ENCODE results near the gene ERBB2. TPM values are rescaled to one million over a fixed set of nuclear protein-coding genes. Genes with fewer than 3 reads are reported as not detected.

The ERBB2 gene
- total and polyA plus RNA-seq, 9 of the 15 experiments (the other 6 are each of a cell fraction or from before 2014, with no cell fraction given), result 0.74 to 5.6 (median 3.3) TPM

GRCh38 chr17:39711851-39712250 is 12.0 kb downstream of the ERBB2 start (continued):
- TF ChIP-seq CTCFL (IDR thresholded peaks at IDR 0.05; ENCODE audit: borderline replicate concordance, insufficient read depth, low read depth, low read length, poor library complexity, severe bottlenecking) (no peak), ZNF23 (CRISPR knock-in tag; IDR thresholded peaks at IDR 0.05) (no peak), SOX6 (IDR thresholded peaks at IDR 0.05) (no peak), HMG20B (CRISPR knock-in tag; IDR thresholded peaks at IDR 0.05) (no peak), SRSF7 (optimal IDR thresholded peaks at IDR 0.05; ENCODE audit: low read depth, low read length) (no peak), ZNF224 (CRISPR knock-in tag; IDR thresholded peaks at IDR 0.05) (no peak), MTA2 (IDR thresholded peaks at IDR 0.05; ENCODE audit: low read depth) (no peak), CEBPB (tag; IDR thresholded peaks at IDR 0.05) (no peak)

DNA sequence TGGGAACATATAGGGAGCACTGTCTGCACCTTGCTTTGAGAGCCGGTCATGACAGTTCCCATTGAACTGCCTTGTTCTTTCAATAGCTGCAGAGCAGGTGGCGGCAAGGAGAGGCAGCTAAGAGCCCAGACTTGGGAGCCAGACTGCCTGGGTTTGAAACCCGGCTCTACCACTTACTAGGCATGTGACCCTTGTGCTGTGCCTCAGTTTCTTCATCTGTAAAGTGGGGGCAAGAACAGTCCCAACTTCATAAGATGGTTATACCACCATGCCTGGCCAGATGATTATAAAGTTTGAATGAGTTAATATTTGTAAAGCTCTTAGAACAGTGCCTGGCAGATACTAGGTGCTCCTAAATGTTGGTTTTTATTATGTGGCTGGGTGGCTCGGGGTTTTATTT is 14.4 kb downstream of the ERBB2 start:
- no peak for ATAC-seq
- BruUV-seq (replicated peaks), result no TSS peak

More for the DNA sequence above, 14.4 kb downstream of the ERBB2 start:
- no peak overlapping the region for H3K27ac ChIP-seq (ENCODE audit: extremely low read depth, low read depth, low read length)
- no peak overlapping the region for H3K9ac ChIP-seq (ENCODE audit: insufficient read depth in 1 of 2, low read depth in 2 of 2, low read length in 2 of 2)
- ChIA-PET POLR2A (no interaction called here), CTCF (ENCODE audit: low intra/inter-chr PET ratio) (no interaction called here)
- DNase-seq (ENCODE audit: extremely low read depth in 1 of 4, low spot score in 3 of 4), result no peak
- H3K9me1 ChIP-seq (ENCODE audit: control insufficient read depth, insufficient read depth, low read length), result no peaks in the 10 kb centered on the region
- no peaks in the 10 kb centered on the region for H3K9me3 ChIP-seq (replicated peaks; ENCODE audit: control insufficient read depth, insufficient read depth, low read depth, low read length)
- no peak overlapping the region for H3K4me3 ChIP-seq
- no peaks in the 10 kb centered on the region for H3K36me3 ChIP-seq (ENCODE audit: control insufficient read depth, insufficient read depth, low read length)
- H3K4me1 ChIP-seq (replicated peaks in 1 of 2; ENCODE audit: control insufficient read depth in 2 of 2, insufficient read depth in 2 of 2, low read length in 2 of 2), result peaks cover 0 to 23% of the 10 kb centered on the region in 2 experiments; a peak in 2 of 5 replicates
- H3K27me3 ChIP-seq (ENCODE audit: control insufficient read depth in 2 of 2, insufficient read depth in 2 of 2, low read length in 2 of 2), result 0 out of 5 replicates have a peak, but pooled peaks cover 0 to 5% of the 10 kb centered on the region in 2 experiments
- H4K20me1 ChIP-seq (replicated peaks; ENCODE audit: control insufficient read depth, insufficient read depth, low read length), result no peaks in the 10 kb centered on the region
- H2AFZ ChIP-seq (ENCODE audit: low read depth, low read length), result no peak overlapping the region
- H3K79me2 ChIP-seq (ENCODE audit: control insufficient read depth, insufficient read depth, low read length), result no peaks in the 10 kb centered on the region
- H3K4me2 ChIP-seq (ENCODE audit: insufficient read depth, low read length), result no peak overlapping the region
- in situ Hi-C loops (cut with MboI) (no loop called here), intact Hi-C loops (cut with micrococcal nuclease) (no loop called here)
- FAIRE-seq, result no peak
- 23% methylated on average over 4 of the region's 4 CpGs for WGBS (ENCODE audit: insufficient coverage, low coverage, missing lambda C conversion rate)
- TF ChIP-seq SETDB1 (IDR thresholded peaks at IDR 0.05; ENCODE audit: low read length), result no peak
- TF ChIP-seq, protein P1, sequence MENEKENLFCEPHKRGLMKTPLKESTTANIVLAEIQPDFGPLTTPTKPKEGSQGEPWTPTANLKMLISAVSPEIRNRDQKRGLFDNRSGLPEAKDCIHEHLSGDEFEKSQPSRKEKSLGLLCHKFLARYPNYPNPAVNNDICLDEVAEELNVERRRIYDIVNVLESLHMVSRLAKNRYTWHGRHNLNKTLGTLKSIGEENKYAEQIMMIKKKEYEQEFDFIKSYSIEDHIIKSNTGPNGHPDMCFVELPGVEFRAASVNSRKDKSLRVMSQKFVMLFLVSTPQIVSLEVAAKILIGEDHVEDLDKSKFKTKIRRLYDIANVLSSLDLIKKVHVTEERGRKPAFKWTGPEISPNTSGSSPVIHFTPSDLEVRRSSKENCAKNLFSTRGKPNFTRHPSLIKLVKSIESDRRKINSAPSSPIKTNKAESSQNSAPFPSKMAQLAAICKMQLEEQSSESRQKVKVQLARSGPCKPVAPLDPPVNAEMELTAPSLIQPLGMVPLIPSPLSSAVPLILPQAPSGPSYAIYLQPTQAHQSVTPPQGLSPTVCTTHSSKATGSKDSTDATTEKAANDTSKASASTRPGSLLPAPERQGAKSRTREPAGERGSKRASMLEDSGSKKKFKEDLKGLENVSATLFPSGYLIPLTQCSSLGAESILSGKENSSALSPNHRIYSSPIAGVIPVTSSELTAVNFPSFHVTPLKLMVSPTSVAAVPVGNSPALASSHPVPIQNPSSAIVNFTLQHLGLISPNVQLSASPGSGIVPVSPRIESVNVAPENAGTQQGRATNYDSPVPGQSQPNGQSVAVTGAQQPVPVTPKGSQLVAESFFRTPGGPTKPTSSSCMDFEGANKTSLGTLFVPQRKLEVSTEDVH (IDR thresholded peaks at IDR 0.05; ENCODE audit: low read depth, partially characterized antibody), result no peak
- no peak for TF ChIP-seq NCOA1 (IDR thresholded peaks at IDR 0.05; ENCODE audit: low read depth)
- TF ChIP-seq RBM25 (IDR thresholded peaks at IDR 0.05; ENCODE audit: low read depth, low read length, severe bottlenecking), result peak; percentile 61
- TF ChIP-seq XRCC4 (IDR thresholded peaks at IDR 0.05; ENCODE audit: extremely low read depth, insufficient read depth, insufficient read length), result no peak
- TF ChIP-seq BCOR (IDR thresholded peaks at IDR 0.05), result peak; percentile 62; the same call in 1 of the 2 replicates
- TF ChIP-seq ADNP (tag; IDR thresholded peaks at IDR 0.05), result peak; percentile 28; the same call in 1 of the 2 replicates
- 0 out of 2 replicates have a peak, but pooled peaks have one; percentile 12 for TF ChIP-seq ESRRA (IDR thresholded peaks at IDR 0.05; ENCODE audit: borderline replicate concordance, low read depth)
- no peak for TF ChIP-seq ZBTB17 (CRISPR knock-in tag; IDR thresholded peaks at IDR 0.05)
- TF ChIP-seq HCFC1 (IDR thresholded peaks at IDR 0.05; ENCODE audit: low read depth, low read length), result no peak
- no peak for TF ChIP-seq DDX20 (tag; IDR thresholded peaks at IDR 0.05; ENCODE audit: low read depth)
